Measurements from ENCODE around the gene GNG3. TPM values are rescaled to one million over a fixed set of nuclear protein-coding genes. Genes with fewer than 3 reads are reported as not detected.

The GNG3 gene
- polyA plus RNA-seq, 2 of the 4 experiments (the other 2 are of a cell fraction), result not detected

GRCh38 chr11:62678770-62679696 is 28.4 kb upstream of the GNG3 start, which contains the start of gene UBXN1:
TSS of gene UBXN1 (minus strand) at chr11:62679073. CDS start at chr11:62678923, 150 bp downstream.
- Histone ChIP-seq H3K9me3 (no peaks in the 10 kb centered on the region), H3K27ac (peak within 1 kb of the TSS; percentile 87 to 92), H3K4me1 (peaks cover 24% of the 10 kb centered on the region), H3K4me2 (peak within 1 kb of the TSS; percentile 90), H3K4me3 (peak within 1 kb of the TSS; percentile 67)
- 31% methylated on average over 18 of the region's 55 CpGs for WGBS (ENCODE audit: missing lambda C conversion rate)
- no peak for FAIRE-seq
- ChIA-PET CTCF (interaction anchor here (0.6 to 7.2 kb wide), 4 partner anchors 9 to 41 kb away, joined by 3 to 126 read pairs (median 18); partner anchors contain the start of genes LBHD1, LRRN4CL and UQCC3), POLR2A (interaction anchor here (1.3 to 2.7 kb wide), 5 partner anchors 7 to 88 kb away, joined by 4 to 34 read pairs (median 13); partner anchors contain the start of genes C11orf98, CSKMT, HNRNPUL2 and LBHD1)
- peak; percentile 87 to 92 for DNase-seq (ENCODE audit: low read depth in 1 of 2, low spot score in 1 of 2)
- TF ChIP-seq USF2 (IDR thresholded peaks at IDR 0.05), result peak; percentile 96
- TF ChIP-seq CEBPB (IDR thresholded peaks at IDR 0.05), result peak in 1 of 2 experiments; percentile 33; a peak in 1 of 4 replicates
- TF ChIP-seq POLR2A (IDR thresholded peaks at IDR 0.05; ENCODE audit: low read length), result peak; percentile 57
- no peak for TF ChIP-seq HES2 (IDR thresholded peaks at IDR 0.05)
- no peak for TF ChIP-seq HOXA7 (CRISPR knock-in tag; IDR thresholded peaks at IDR 0.05)
- 0 out of 2 replicates have a peak, but pooled peaks have one; percentile 40 for TF ChIP-seq ATOH8 (CRISPR knock-in tag; IDR thresholded peaks at IDR 0.05; ENCODE audit: low read depth)
- no peak for TF ChIP-seq EP300 (IDR thresholded peaks at IDR 0.05)
- TF ChIP-seq BCL3 (IDR thresholded peaks at IDR 0.05), result peak; percentile 52; the same call in 1 of the 3 replicates
- peak; percentile 74; the same call in 1 of the 2 replicates for TF ChIP-seq KDM5A (IDR thresholded peaks at IDR 0.05)
- no peak for TF ChIP-seq ZFP36 (IDR thresholded peaks at IDR 0.05; ENCODE audit: borderline replicate concordance, partially characterized antibody)
- peak; percentile 70; the same call in 1 of the 2 replicates for TF ChIP-seq PBX3 (IDR thresholded peaks at IDR 0.05)
- TF ChIP-seq BHLHE40 (IDR thresholded peaks at IDR 0.05; ENCODE audit: low read depth, low read length), result no peak
- no peak for TF ChIP-seq ZNF302 (CRISPR knock-in tag; IDR thresholded peaks at IDR 0.05)
- no peak for TF ChIP-seq SREBF2 (IDR thresholded peaks at IDR 0.05)
- TF ChIP-seq HDAC2 (IDR thresholded peaks at IDR 0.05), result no peak
- no peak for TF ChIP-seq HMGXB4 (CRISPR knock-in tag; IDR thresholded peaks at IDR 0.05; ENCODE audit: borderline replicate concordance)
- peak; percentile 91 for TF ChIP-seq MAX (IDR thresholded peaks at IDR 0.05)
- no peak for TF ChIP-seq FOXS1 (CRISPR knock-in tag; IDR thresholded peaks at IDR 0.05)
- TF ChIP-seq TFCP2L1 (CRISPR knock-in tag; IDR thresholded peaks at IDR 0.05), result no peak
- TF ChIP-seq JUN (IDR thresholded peaks at IDR 0.05), result peak; percentile 78 to 86; a peak in 3 of 5 replicates
- no peak for TF ChIP-seq FOSB (CRISPR knock-in tag; IDR thresholded peaks at IDR 0.05)
- no peak for TF ChIP-seq EHF (CRISPR knock-in tag; IDR thresholded peaks at IDR 0.05)
- no peak for TF ChIP-seq ELK1 (IDR thresholded peaks at IDR 0.05; ENCODE audit: low read depth, low read length)
- no peak for TF ChIP-seq RFX5 (IDR thresholded peaks at IDR 0.05)
- no peak for TF ChIP-seq HOXB5 (CRISPR knock-in tag; IDR thresholded peaks at IDR 0.05)
- TF ChIP-seq EHMT2 (IDR thresholded peaks at IDR 0.05; ENCODE audit: low read depth), result no peak
- no peak for TF ChIP-seq ESRRA (IDR thresholded peaks at IDR 0.05; ENCODE audit: borderline replicate concordance, low read length)
- peak; percentile 65; the same call in 1 of the 2 replicates for TF ChIP-seq PHF8 (IDR thresholded peaks at IDR 0.05; ENCODE audit: borderline replicate concordance, low read depth)
- TF ChIP-seq GATA3 (IDR thresholded peaks at IDR 0.05; ENCODE audit: borderline replicate concordance), result no peak
- TF ChIP-seq HOXB13 (CRISPR knock-in tag; IDR thresholded peaks at IDR 0.05; ENCODE audit: low read depth), result 0 out of 2 replicates have a peak, but pooled peaks have one; percentile 33
- no peak for TF ChIP-seq CHD4 (IDR thresholded peaks at IDR 0.05; ENCODE audit: borderline replicate concordance)
- peak; percentile 84 to 86 for ATAC-seq

Data from A549 (cell line).